Panc1 (cell line): ENCODE results near the gene CHCHD6. TPM values are rescaled to one million over a fixed set of nuclear protein-coding genes. Genes with fewer than 3 reads are reported as not detected.

Experiments
- ATAC-seq: fragments of 200-7000 bp; cut with Tn5 transposase; 2 replicates; pipeline ENCODE4 v1.9.1; 2020; ENCODE audit warnings: mild to moderate bottlenecking, moderate library complexity
- BruUV-seq: library from RNA; stranded (reverse); fragments of 400-500 nt; replicated peaks from 2 replicates; lab custom pipeline; 2021; lab: Mats Ljungman, UMichigan
- CTCF ChIA-PET: fragments of 300-600 bp; sonication (Branson Sonifier 250); formaldehyde crosslinking; loops from one replicate; lab custom pipeline; 2022; ENCODE audit warnings: antibody characterized with exemption; lab: Charles Lee
- POLR2A ChIA-PET: fragments of 300-600 bp; sonication (Branson Sonifier 250); formaldehyde crosslinking; loops from one replicate; lab custom pipeline; 2022; ENCODE audit warnings: antibody characterized with exemption; lab: Charles Lee
- DNase-seq: peaks from one replicate; pipeline ENCODE4 v3.0.0-alpha.2; 2010; ENCODE audit warnings: low read depth, low spot score
- H3K27ac ChIP-seq: 2 replicates; pipeline ENCODE4 v1.5.1; 2011; ENCODE audit warnings: mild to moderate bottlenecking, low read length, inconsistent platforms
- H3K27me3 ChIP-seq: fragments of 200-500 bp; sonication (Bioruptor generic); 2 replicates; pipeline ENCODE4 v1.6.0; 2014; ENCODE audit warnings: low read length, inconsistent platforms; ENCODE audit not compliant: control insufficient read depth, insufficient read depth
- H3K36me3 ChIP-seq: fragments of 200-500 bp; sonication (Bioruptor generic); 2 replicates; pipeline ENCODE4 v1.5.1; 2014; ENCODE audit warnings: inconsistent platforms, mild to moderate bottlenecking, low read length, moderate library complexity; ENCODE audit not compliant: control insufficient read depth, insufficient read depth
- H3K4me1 ChIP-seq: 2 replicates; pipeline ENCODE4 v1.5.1; 2011; ENCODE audit warnings: inconsistent platforms, mild to moderate bottlenecking, low read length, moderate library complexity; ENCODE audit not compliant: control insufficient read depth, insufficient read depth
- H3K4me3 ChIP-seq, 2 experiments: 2 replicates each; pipeline ENCODE4 v1.5.1; 2011 to 2012; ENCODE audit warnings: low read depth in 2 of 2, low read length in 2 of 2, mild to moderate bottlenecking in 2 of 2, inconsistent platforms in 1 of 2, moderate library complexity in 1 of 2
- H3K9me3 ChIP-seq: fragments of 200-500 bp; sonication (Bioruptor generic); 2 replicates; pipeline ENCODE4 v1.5.1; 2014; ENCODE audit warnings: low read depth, mild to moderate bottlenecking, inconsistent platforms, low read length, moderate library complexity; ENCODE audit not compliant: control insufficient read depth, insufficient read depth
- POLR2AphosphoS5 ChIP-seq: IDR thresholded peaks from 2 replicates; pipeline ENCODE4 v1.6.1; 2012; ENCODE audit warnings: mild to moderate bottlenecking, low read depth, low read length, moderate library complexity
- SIN3A ChIP-seq: IDR thresholded peaks from 2 replicates; pipeline ENCODE4 v1.6.1; 2012; ENCODE audit warnings: low read depth, mild to moderate bottlenecking, low read length, moderate library complexity, borderline replicate concordance; ENCODE audit not compliant: insufficient read depth
- TCF7L2 ChIP-seq: IDR thresholded peaks from 2 replicates; pipeline ENCODE4 v1.6.1; 2011; ENCODE audit warnings: mild to moderate bottlenecking, low read depth, low read length, inconsistent platforms
- in situ Hi-C: cut with HindIII; loops from 2 replicates; pipeline ENCODE4 v1.10.0; 2016; ENCODE audit warnings: low sequenced_read_pairs, low pct_unique_long_range_greater_than_20kb
- intact Hi-C: fragments of 100-400 bp; cut with micrococcal nuclease; formaldehyde crosslinking; loops from one replicate; pipeline ENCODE4 v1.10.0; 2022; ENCODE audit not compliant: unreplicated experiment
- total RNA-seq: library from RNA; stranded (reverse); gene quantifications from one replicate; pipeline ENCODE4 v1.2.1, GENCODE V29; 2021; ENCODE audit not compliant: unreplicated experiment
- TF ChIP-seq, protein P1 (sequence below), 2 experiments: IDR thresholded peaks; 2 replicates each; pipeline ENCODE4 v1.6.1; 2011 to 2012; ENCODE audit warnings: low read depth in 2 of 2, control low read depth in 1 of 2, low read length in 1 of 2, mild to moderate bottlenecking in 1 of 2, moderate library complexity in 1 of 2; ENCODE audit not compliant: insufficient read depth in 1 of 2
- TF ChIP-seq, protein P2 (sequence below): fragments of 450-650 bp; IDR thresholded peaks from 2 replicates; pipeline ENCODE4 v1.5.1; 2017; ENCODE audit warnings: mild to moderate bottlenecking

The CHCHD6 gene
- total RNA-seq, 1 experiment from 2014 or later = 31.5 TPM

DNA sequence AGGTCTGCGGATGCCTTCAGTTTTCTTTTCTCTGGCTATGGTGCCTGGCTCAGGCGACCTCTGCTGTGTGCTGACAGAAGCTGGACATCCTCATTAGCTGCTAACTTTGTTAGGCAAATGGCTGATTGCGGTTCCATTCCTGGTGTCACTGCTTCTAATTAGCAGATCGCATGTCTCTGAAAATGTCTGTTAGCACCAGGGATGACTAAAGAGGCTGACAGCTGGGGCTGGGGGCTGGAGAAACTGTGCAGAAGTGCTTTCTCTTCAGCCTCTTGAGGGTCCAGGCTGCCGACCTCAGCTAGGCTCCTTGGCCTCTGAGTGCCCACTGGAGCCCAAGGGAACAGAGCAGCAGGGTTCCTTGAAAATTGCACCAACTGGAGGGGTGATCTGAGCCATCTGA is 39.3 kb downstream of the CHCHD6 start:
- no peaks in the 10 kb centered on the region for H3K36me3 ChIP-seq
- no peak overlapping the region for H3K27ac ChIP-seq
- no peaks in the 10 kb centered on the region for H3K27me3 ChIP-seq
- ChIA-PET CTCF (interaction anchor here (0.6 kb wide), 2 partner anchors 29 to 173 kb away, joined by 3 to 4 read pairs; no protein-coding TSS in a partner anchor), POLR2A (interaction anchor here (0.6 kb wide), 1 partner anchor 12 kb away, joined by 3 read pairs; no protein-coding TSS in a partner anchor)
- H3K4me3 ChIP-seq = no peak overlapping the region
- in situ Hi-C loops (no loop called here), intact Hi-C loops (no loop called here)
- H3K9me3 ChIP-seq = peaks cover 11% of the 10 kb centered on the region; the same call in 1 of the 2 replicates
- DNase-seq = no peak
- ATAC-seq = no peak
- H3K4me1 ChIP-seq = peaks cover 7% of the 10 kb centered on the region; the same call in 1 of the 2 replicates
- BruUV-seq = no TSS peak
- TF ChIP-seq POLR2AphosphoS5 (no peak), SIN3A (no peak), TCF7L2 (no peak)
- TF ChIP-seq, protein P1, sequence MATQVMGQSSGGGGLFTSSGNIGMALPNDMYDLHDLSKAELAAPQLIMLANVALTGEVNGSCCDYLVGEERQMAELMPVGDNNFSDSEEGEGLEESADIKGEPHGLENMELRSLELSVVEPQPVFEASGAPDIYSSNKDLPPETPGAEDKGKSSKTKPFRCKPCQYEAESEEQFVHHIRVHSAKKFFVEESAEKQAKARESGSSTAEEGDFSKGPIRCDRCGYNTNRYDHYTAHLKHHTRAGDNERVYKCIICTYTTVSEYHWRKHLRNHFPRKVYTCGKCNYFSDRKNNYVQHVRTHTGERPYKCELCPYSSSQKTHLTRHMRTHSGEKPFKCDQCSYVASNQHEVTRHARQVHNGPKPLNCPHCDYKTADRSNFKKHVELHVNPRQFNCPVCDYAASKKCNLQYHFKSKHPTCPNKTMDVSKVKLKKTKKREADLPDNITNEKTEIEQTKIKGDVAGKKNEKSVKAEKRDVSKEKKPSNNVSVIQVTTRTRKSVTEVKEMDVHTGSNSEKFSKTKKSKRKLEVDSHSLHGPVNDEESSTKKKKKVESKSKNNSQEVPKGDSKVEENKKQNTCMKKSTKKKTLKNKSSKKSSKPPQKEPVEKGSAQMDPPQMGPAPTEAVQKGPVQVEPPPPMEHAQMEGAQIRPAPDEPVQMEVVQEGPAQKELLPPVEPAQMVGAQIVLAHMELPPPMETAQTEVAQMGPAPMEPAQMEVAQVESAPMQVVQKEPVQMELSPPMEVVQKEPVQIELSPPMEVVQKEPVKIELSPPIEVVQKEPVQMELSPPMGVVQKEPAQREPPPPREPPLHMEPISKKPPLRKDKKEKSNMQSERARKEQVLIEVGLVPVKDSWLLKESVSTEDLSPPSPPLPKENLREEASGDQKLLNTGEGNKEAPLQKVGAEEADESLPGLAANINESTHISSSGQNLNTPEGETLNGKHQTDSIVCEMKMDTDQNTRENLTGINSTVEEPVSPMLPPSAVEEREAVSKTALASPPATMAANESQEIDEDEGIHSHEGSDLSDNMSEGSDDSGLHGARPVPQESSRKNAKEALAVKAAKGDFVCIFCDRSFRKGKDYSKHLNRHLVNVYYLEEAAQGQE (IDR thresholded peaks at IDR 0.05; ENCODE audit: insufficient read depth in 1 of 2, low read depth in 2 of 2, low read length in 1 of 2) = no peak
- TF ChIP-seq, protein P2, sequence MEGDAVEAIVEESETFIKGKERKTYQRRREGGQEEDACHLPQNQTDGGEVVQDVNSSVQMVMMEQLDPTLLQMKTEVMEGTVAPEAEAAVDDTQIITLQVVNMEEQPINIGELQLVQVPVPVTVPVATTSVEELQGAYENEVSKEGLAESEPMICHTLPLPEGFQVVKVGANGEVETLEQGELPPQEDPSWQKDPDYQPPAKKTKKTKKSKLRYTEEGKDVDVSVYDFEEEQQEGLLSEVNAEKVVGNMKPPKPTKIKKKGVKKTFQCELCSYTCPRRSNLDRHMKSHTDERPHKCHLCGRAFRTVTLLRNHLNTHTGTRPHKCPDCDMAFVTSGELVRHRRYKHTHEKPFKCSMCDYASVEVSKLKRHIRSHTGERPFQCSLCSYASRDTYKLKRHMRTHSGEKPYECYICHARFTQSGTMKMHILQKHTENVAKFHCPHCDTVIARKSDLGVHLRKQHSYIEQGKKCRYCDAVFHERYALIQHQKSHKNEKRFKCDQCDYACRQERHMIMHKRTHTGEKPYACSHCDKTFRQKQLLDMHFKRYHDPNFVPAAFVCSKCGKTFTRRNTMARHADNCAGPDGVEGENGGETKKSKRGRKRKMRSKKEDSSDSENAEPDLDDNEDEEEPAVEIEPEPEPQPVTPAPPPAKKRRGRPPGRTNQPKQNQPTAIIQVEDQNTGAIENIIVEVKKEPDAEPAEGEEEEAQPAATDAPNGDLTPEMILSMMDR = no peak

DNA sequence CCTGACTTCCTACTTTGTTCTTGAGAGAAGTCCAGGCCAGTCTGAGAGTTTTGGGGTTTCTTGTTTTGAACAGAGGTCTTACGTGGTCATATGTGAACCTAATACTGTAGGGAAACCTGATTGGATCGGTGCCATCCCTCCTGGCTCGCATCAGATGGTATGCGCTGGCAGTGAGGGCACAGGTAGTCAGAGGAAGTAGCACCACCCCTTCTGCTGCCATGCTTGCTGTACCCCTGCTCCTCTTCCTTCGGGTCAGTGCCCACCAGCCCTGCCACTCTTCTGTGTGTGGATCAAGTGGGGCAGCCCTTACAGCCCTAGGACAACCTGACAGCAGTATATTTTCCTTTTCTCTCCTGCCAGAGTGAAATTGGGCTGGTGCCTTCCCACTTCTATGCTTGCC is 39.7 kb downstream of the CHCHD6 start:
- POLR2A ChIA-PET = no interaction called here

More for the DNA sequence above, 39.7 kb downstream of the CHCHD6 start:
- DNase-seq (no peak), ATAC-seq (no peak)
- intact Hi-C loops = no loop called here
- in situ Hi-C loops = no loop called here
- CTCF ChIA-PET = interaction anchor here (0.6 kb wide), 1 partner anchor 173 kb away, joined by 3 read pairs; no protein-coding TSS in a partner anchor
- TF ChIP-seq, protein P1 (IDR thresholded peaks at IDR 0.05; ENCODE audit: insufficient read depth in 1 of 2, low read depth in 2 of 2, low read length in 1 of 2) = no peak
- TF ChIP-seq SIN3A (no peak), POLR2AphosphoS5 (no peak), TCF7L2 (no peak)
- TF ChIP-seq, protein P2 = no peak
- Histone ChIP-seq H3K27me3 (no peaks in the 10 kb centered on the region), H3K4me3 (no peak overlapping the region), H3K27ac (no peak overlapping the region), H3K9me3 (peaks cover 10% of the 10 kb centered on the region; the same call in 1 of the 2 replicates), H3K4me1 (peaks cover 7% of the 10 kb centered on the region; the same call in 1 of the 2 replicates), H3K36me3 (no peaks in the 10 kb centered on the region)
- no TSS peak for BruUV-seq
